Caki2 (cell line): ENCODE data around the gene AIG1. TPM values are rescaled to one million over a fixed set of nuclear protein-coding genes. Genes with fewer than 3 reads are reported as not detected.
"Not testable (repeated sequence)": the region's sequence is repeated elsewhere in the genome, so short reads cannot be mapped to it uniquely, and the experiment has no call there.

Experiments
- DNase-seq: peaks from one replicate; pipeline ENCODE4 v3.0.0-alpha.2; 2015; ENCODE audit warnings: low read depth
- in situ Hi-C: cut with HindIII; loops from 2 replicates; pipeline ENCODE4 v1.10.0; 2016; ENCODE audit warnings: low sequenced_read_pairs, low pct_unique_long_range_greater_than_20kb, mixed read lengths
- total RNA-seq: library from RNA; depleted of rRNA; stranded (reverse); fragments of >200 nt; shearing (Covaris generic); gene quantifications from 2 replicates; pipeline ENCODE4 v1.2.3, GENCODE V29; 2014; ENCODE audit warnings: low replicate concordance

AIG1 gene
- total RNA-seq, 1 experiment from 2014 or later = 76.2 TPM

- in situ Hi-C loops = no loop called here
These were observed 252.5 kb downstream of the AIG1 start for GRCh38 chr6:143313163-143313562.

GRCh38 chr6:143321491-143322086, 260.9 kb downstream of the AIG1 start:
- DNase-seq = no peak

More at GRCh38 chr6:143313163-143313562, 252.5 kb downstream of the AIG1 start:
- DNase-seq = no peak

DNA sequence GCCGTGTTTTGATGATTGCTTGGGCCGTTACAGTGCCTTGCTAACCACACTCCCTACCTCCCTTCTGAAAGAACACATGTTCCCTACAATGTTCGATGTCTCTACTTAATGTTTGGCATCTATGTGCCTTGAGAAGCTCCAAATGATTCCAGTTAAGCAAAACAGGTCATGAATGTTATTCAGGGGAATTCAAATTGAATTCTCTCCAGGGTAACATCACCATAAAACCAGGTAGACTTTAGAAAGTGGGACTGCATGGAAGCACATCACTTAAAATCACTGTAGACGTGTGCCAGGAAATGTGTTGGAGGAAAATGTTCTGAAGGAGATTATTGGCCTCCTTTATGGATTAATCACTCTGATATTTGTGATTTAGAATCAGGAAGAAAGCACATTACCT, 261.7 kb downstream of the AIG1 start:
- in situ Hi-C loops = no loop called here
- DNase-seq = no peak

More at GRCh38 chr6:143321491-143322086, 260.9 kb downstream of the AIG1 start:
- in situ Hi-C loops = no loop called here

DNA sequence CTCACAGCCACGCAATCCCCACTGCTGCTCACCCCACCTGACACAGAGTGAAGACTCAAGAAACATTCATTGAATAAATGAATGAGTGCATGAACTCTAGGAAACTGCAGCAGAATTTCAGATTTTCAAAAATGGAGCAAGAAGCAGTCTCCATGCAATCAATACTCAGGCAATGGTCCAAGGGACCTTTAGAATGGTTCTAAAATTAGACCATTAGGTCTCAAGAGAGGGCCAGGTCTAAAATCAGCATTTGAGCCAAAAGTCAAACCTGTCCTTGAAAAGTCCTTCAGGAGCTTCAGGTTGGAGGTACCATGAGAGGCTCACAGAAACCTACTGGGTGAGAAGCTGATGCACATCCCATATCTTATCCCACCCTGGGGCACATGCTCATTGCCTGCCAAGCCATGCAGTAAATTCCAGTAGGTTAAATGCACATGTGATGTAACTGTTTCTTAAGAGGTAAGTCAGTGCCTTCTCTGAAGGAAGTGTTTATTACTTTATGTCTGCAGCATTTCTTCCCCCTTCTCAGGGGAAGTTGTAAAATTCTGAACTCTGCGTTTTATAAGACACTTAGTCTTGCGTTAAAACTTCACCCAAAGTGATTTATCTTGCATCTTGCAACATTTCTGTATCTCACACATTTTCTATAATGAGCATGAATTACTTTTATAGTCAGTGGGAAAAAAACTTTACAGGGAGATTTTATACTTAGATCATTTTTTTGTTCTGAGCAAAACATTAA, 263.2 kb downstream of the AIG1 start:
- DNase-seq = no peak
- in situ Hi-C loops = no loop called here

GRCh38 chr6:143325379-143326140, 264.9 kb downstream of the AIG1 start:
- in situ Hi-C loops = no loop called here
- no peak for DNase-seq

GRCh38 chr6:143328876-143329275, 268.2 kb downstream of the AIG1 start:
- peak; percentile 21 for DNase-seq
- in situ Hi-C loops = no loop called here

- no peak for DNase-seq
- in situ Hi-C loops = no loop called here
These were observed 268.6 kb downstream of the AIG1 start for GRCh38 chr6:143329323-143329722.

GRCh38 chr6:143331362-143331761, 270.7 kb downstream of the AIG1 start:
- no peak for DNase-seq
- in situ Hi-C loops = no loop called here

DNA sequence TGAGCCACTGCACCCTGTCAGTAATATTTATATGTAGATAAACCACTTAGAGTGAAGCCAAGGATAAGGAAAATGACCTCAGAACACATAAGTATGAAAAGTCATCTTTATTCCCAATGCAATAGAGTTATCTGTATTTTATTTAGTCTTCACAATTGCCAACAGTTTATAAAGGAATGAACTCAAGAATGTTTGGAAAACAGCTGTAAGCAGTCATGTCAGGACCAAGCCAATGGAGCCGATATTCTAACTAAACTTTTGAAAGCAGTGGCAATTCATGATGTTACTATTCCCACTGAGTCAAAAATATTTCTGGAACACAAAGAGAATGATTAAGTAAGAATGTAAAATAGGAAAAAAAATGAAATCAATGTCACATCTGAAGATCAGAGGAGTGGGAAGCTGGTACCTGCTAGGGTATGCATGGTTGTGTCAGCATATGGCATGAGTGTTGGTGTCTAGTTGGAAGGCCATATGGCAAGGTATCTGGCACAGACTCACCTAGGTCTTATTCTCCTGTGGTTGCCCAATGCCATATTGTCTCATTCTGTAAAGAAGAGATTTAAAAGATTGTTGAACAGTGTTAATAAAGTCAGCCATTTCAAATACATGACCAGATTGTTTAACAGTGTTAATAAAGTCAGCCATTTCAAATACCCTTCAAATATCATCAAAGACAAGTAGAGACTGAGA, 271.6 kb downstream of the AIG1 start:
- DNase-seq = no peak
- in situ Hi-C loops = no loop called here

DNA sequence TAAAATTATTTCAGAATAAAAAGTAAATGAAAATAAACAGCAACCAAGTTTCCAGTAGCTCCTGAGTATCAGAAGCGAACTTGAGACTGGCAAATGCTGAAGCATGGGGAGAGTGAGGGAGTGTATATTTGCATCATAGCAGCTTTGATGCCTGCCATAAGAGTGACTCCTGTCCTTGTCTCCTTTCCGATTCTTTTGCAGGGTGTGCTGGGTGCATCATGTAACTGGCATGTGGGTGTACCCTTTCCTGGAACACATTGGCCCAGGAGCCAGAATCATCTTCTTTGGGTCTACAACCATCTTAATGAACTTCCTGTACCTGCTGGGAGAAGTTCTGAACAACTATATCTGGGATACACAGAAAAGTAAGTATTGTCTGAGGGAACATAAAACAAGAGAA, 272.4 kb downstream of the AIG1 start:
- in situ Hi-C loops = no loop called here
- DNase-seq = no peak

DNA sequence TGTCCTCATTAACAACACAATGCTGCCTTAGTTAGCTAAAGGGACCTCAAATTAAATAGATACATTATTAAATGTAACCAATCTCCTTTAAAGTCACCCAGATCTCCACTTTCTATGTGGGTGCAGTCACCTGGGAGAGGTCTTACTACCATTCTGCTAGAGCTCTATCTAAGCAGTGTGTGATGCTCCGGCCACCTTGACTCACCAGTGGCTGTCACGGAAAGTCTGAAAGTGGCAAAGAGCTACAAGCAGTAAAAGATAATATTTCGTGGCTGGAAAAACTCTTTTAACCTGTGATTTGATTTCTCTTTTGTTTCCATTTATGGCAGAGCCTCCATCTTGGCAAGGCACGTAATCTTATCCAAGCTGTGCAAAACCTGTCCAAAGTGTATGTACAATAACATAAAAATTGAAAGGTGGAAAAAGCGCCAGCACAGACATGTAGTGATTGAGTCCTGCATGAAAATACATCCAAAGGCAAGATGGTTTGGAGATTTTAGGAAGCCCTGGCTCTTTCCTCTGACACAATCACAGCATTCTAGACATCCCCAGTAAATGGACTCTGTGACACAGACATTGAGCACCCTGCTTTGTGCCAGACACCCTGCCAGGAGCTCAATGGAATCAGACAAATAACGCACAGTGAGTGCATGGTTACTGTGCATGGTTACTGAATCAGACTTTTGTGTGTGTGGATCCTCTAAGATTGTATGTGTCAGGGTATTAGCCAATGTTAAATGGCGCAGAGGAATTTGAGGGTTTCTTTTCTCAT, 273.2 kb downstream of the AIG1 start:
- in situ Hi-C loops = no loop called here

DNA sequence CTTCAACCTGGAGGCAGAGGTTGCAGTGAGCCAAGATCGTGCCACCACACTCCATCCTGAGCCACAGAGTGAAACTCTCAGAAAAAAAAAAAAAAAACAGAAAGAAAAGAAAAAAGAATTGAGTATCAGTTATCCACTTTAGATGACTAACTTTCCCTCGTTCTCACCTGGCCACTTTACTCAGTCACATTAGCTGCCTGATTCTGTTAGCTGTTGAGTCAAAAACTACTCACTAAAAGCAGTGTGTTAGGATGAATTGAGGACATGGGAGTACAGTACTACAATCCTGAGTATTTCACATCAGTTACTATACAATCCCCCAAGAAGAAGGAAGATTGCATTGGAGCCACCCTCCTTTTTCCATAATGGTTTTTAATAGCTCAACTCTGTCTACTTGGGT, 275.2 kb downstream of the AIG1 start:
- no peak for DNase-seq
- in situ Hi-C loops = no loop called here

More for the DNA sequence above, 273.2 kb downstream of the AIG1 start:
- no peak for DNase-seq

GRCh38 chr6:143336446-143337152, 275.9 kb downstream of the AIG1 start:
- no peak for DNase-seq
- in situ Hi-C loops = no loop called here

- in situ Hi-C loops = no loop called here
- DNase-seq = no peak
These were observed 276.7 kb downstream of the AIG1 start for GRCh38 chr6:143337201-143337949.

- in situ Hi-C loops = no loop called here
These were observed 278.5 kb downstream of the AIG1 start for GRCh38 chr6:143339223-143339622.

GRCh38 chr6:143345477-143345876, 284.8 kb downstream of the AIG1 start:
- in situ Hi-C loops, DNase-seq: not testable (repeated sequence)

More at GRCh38 chr6:143339223-143339622, 278.5 kb downstream of the AIG1 start:
- no peak for DNase-seq

DNA sequence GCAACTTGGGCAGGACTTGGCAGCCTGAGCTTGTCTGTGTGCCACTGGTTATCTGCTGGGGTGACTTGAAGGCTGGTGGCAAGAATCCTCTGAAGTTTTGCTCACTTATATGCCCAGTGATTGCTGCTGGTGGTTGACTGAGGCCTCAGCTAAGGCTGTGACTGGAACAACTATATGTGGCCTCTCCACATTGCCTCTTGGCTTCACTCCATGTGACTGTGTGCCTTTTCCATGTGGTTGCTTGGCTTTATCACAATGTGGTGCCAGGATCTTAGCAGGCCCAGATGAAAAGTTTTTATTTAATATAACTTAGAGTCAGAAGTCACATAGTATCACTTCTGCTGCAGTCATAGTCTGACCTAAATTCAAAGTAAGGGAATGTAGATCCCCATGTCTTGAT, 285.3 kb downstream of the AIG1 start:
- no peak for DNase-seq
- in situ Hi-C loops = no loop called here
